HFF-Myc (cell line): ENCODE measurements around the gene BACH2.

Experiments used
- DNase-seq: peaks from one replicate; pipeline ENCODE4 v3.0.0-alpha.2; 2011; ENCODE audit warnings: low read depth; ENCODE audit errors: extremely low read depth
- H3K4me3 ChIP-seq: replicated peaks from 2 replicates; pipeline ENCODE4 v1.5.1; 2011; ENCODE audit warnings: low read depth, mild to moderate bottlenecking, control low read depth, low read length
- TF ChIP-seq, protein P1 (sequence below): IDR thresholded peaks from 2 replicates; pipeline ENCODE4 v1.5.1; 2012; ENCODE audit warnings: mild to moderate bottlenecking, low read depth, low read length, control low read depth; ENCODE audit errors: missing control alignments

The BACH2 gene

DNA sequence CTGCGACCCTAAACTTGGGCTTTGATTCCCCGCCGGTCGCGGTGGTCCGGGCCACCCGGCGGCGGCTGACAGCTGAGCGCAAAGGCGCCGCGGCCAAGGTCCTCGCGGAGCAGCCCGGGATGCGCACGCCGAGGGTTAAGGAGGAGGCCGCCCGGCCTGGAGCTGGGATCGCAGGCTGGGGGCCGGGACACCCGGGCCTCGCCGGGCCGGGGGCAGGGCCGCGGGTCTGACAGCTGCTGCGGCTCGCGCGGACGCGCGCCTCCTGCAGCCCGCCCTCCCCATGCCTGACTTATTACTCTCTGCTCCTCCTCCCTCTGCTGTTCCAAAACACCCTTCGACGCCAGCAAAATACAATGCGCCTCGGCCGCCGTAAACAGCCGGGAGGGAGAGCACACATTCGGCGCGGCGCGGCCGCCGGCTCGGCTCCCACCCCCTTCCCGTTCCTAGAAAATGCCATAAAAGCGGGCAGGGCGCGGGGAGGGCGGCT lies 746 bp downstream of the BACH2 start:
- TF ChIP-seq, protein P1, sequence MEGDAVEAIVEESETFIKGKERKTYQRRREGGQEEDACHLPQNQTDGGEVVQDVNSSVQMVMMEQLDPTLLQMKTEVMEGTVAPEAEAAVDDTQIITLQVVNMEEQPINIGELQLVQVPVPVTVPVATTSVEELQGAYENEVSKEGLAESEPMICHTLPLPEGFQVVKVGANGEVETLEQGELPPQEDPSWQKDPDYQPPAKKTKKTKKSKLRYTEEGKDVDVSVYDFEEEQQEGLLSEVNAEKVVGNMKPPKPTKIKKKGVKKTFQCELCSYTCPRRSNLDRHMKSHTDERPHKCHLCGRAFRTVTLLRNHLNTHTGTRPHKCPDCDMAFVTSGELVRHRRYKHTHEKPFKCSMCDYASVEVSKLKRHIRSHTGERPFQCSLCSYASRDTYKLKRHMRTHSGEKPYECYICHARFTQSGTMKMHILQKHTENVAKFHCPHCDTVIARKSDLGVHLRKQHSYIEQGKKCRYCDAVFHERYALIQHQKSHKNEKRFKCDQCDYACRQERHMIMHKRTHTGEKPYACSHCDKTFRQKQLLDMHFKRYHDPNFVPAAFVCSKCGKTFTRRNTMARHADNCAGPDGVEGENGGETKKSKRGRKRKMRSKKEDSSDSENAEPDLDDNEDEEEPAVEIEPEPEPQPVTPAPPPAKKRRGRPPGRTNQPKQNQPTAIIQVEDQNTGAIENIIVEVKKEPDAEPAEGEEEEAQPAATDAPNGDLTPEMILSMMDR: no peak
- peak overlapping the region; percentile 48 for H3K4me3 ChIP-seq
- DNase-seq: peak; percentile 20

DNA sequence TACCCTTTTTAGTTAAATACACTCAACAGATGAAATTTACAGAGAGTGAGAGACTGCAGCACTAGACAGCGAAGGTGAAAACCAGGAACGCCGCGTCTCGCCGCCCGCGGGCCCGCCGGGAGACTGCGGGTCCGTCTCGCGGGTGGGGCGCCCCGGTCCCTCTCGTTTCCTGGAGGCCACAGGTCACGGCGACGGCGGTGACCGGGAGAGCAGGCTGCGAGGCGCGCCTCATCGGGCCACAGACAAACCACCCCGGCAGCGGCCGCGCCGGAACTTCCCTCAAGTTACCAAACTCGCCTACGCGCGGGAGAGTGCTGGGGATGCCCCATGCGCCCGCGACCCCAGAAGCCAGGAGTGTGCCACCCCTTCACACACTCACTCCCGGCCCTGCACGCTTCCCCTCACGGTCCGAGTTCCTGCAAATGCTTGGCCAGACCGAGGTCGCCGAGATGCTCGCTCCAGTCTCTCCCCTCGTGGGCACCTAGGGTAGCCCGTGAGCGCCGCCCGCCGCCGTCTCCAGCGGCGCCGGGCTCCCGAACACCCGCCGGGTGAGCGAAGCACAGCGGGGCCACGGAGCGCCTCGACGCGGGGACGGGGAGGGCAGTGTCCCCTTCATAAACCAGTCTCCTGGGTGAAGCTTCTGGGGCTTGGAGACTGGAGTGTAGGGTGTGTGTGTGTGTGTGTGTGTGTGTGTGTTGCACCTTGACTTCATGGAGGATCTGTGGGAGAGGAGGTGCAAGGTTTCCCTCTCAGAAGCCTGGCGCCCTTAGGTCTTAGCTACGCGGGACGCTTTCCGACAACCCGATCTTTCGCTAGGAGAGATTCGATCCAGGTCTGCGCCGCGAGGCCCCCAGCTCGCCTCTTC lies 1.4 kb downstream of the BACH2 start:
- H3K4me3 ChIP-seq: peak overlapping the region; percentile 48
- TF ChIP-seq, protein P1: peak; percentile 19

DNA sequence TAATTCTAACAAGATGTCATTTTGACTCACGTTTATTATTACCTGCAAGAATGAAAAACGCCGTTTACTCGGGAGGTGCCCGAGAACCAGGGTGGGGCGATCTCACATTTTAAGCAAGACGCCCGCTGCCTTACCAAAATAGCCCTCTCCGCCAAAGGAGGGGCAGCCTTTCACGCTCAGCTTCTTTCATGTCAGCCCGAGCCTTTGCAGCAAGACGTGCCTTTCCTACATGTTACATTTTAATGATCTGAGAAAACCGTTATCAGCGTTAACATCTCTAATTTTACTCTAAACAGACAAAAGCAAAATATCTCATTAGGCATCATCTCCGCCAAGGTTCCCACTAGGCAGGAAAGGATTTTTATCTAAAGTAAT lies 2.0 kb downstream of the BACH2 start:
- H3K4me3 ChIP-seq: peak overlapping the region; percentile 48
- DNase-seq: no peak
- TF ChIP-seq, protein P1: no peak

More for the DNA sequence above, 1.4 kb downstream of the BACH2 start:
- DNase-seq: no peak

DNA sequence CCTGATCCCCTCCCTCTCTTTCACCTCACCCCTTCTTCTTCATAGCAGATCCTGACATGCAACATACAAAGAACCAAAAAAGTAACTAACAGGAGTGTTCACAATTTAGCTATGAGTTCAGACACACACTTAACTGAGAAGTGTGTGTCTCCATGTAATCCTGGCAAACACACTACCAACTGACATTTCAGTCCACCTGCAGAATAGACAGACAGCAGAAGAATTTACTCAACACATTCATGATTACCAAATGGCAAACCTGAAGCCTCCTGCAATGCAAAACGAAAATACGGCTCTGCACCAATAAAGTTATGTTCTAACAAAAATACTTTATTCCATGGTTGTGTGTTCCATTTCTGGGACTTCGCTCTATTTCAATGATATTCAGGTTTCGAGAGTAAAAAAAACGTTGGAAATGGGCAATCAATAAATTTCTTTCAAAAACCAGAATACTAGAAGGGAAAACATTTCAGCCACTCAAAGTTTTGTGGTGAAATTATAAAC lies 2.6 kb downstream of the BACH2 start:
- TF ChIP-seq, protein P1: no peak
- no peak for DNase-seq
- H3K4me3 ChIP-seq: no peak overlapping the region

DNA sequence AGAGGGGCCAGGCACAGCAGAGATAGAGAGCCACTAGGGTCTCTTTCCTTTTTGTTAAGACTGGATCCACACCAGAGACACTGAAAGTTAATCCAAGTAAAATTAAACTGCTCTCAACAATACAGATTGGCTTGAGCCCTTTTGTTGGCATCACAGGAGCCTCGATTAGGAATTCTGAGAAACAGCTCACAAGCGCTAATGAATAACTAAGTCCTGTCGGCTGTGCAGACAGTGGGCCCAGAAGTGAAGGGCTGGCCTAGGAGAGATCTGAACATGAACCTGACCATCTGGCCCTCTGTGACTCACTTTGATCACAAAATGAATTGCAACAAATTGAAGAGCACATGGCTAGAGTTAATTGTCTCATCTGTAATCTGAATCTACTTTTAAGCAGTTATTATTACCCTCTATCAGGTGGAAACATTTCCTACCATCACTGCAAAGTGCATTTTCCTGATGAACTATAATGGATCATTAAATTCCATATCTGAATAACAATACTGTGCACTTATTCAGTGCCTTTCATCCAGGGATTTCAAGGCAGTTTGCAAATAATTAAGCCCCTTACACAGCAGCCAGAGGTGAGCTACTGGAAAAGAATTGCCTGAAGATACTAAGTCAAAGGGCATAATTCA lies 3.2 kb downstream of the BACH2 start:
- TF ChIP-seq, protein P1: no peak
- DNase-seq: no peak
- H3K4me3 ChIP-seq: no peak overlapping the region

DNA sequence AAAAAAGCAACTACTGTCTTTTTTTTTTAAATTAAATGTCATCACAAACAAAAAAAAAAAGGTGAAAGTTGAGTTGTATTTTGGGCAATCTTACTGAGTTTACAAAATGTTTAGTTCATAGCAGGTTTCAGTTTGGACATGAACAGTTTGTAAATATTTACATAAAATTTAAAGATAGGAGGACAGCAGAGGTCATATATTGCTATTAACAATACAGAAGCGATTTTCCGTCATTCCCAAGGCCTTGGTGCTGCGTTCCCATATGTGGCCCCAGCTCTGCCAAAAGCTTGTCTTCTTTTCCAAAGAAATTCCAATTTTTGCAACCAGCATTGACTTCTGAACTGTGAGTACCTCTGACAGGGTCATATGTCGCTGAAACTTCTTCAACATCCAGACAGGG lies 5.1 kb downstream of the BACH2 start:
- TF ChIP-seq, protein P1: no peak
- no peak overlapping the region for H3K4me3 ChIP-seq
- DNase-seq: no peak
